HG03575 (cell line): ENCODE measurements around the gene RPS27L.

ENCODE experiments used
- ATAC-seq: cut with Tn5 transposase; IDR thresholded peaks from one replicate; pipeline ENCODE4 v1.9.1; 2021; ENCODE audit not compliant: unreplicated experiment, insufficient number of reproducible peaks, low FRiP score; ENCODE audit errors: extremely low read depth

The RPS27L gene

GRCh38 chr15:63188926-63189871 is 31.9 kb upstream of the RPS27L start, which contains the start of gene RAB8B:
RAB8B (plus strand) TSS chr15:63189606; CDS start chr15:63189625, 19 bp downstream.
- ATAC-seq: peak; percentile 31

- ATAC-seq: no peak
Measured at GRCh38 chr15:63188247-63188925, 31.1 kb upstream of the RPS27L start.

- no peak for ATAC-seq
Measured at GRCh38 chr15:63187589-63188226, 30.4 kb upstream of the RPS27L start.

GRCh38 chr15:63186065-63186464 is 28.8 kb upstream of the RPS27L start:
- no peak for ATAC-seq

- no peak for ATAC-seq
Measured at GRCh38 chr15:63185206-63185605, 27.9 kb upstream of the RPS27L start.

- ATAC-seq: no peak
Measured at GRCh38 chr15:63181648-63182047, 24.4 kb upstream of the RPS27L start.

- no peak for ATAC-seq
Measured at GRCh38 chr15:63180746-63181145, 23.5 kb upstream of the RPS27L start.

GRCh38 chr15:63178034-63178433 is 20.8 kb upstream of the RPS27L start:
- no peak for ATAC-seq

- ATAC-seq: no peak
Measured at GRCh38 chr15:63176302-63176701, 19.0 kb upstream of the RPS27L start.

GRCh38 chr15:63172851-63173451 is 15.7 kb upstream of the RPS27L start:
- ATAC-seq: no peak

GRCh38 chr15:63172376-63172775 is 15.1 kb upstream of the RPS27L start:
- no peak for ATAC-seq

- ATAC-seq: no peak
Measured at GRCh38 chr15:63169788-63170187, 12.5 kb upstream of the RPS27L start.

- ATAC-seq: no peak
Measured at GRCh38 chr15:63166219-63166618, 8.9 kb upstream of the RPS27L start.

GRCh38 chr15:63165166-63165859 is 8.0 kb upstream of the RPS27L start:
- ATAC-seq: no peak

- ATAC-seq: no peak
Measured at GRCh38 chr15:63163217-63163616, 5.9 kb upstream of the RPS27L start.

- no peak for ATAC-seq
Measured at GRCh38 chr15:63160638-63161037, 3.4 kb upstream of the RPS27L start.

- no peak for ATAC-seq
Measured at GRCh38 chr15:63157891-63158431, 684 bp upstream of the RPS27L start.

- no peak for ATAC-seq
Measured at GRCh38 chr15:63156755-63157117, 541 bp downstream of the RPS27L start.
